ENCODE measurements around the gene FOXK1. TPM values are rescaled to one million over a fixed set of nuclear protein-coding genes. Genes with fewer than 3 reads are reported as not detected.

The FOXK1 gene
- total RNA-seq, 2 experiments from 2014 or later: 67.8 to 68.1 TPM

- H3K9me3 Mint-ChIP-seq: no peaks in the 10 kb centered on the region
- H3K27ac Mint-ChIP-seq: peak overlapping the region; percentile 58
- no peak for TF ChIP-seq CTCF (IDR thresholded peaks at IDR 0.05)
- POLR2A ChIA-PET: no interaction called here
- H3K4me1 ChIP-seq (ENCODE audit: insufficient read depth, low read length): peaks cover 11% of the 10 kb centered on the region
- peaks cover 8% of the 10 kb centered on the region for H3K36me3 ChIP-seq (ENCODE audit: insufficient read depth, low read length)
- H3K27me3 Mint-ChIP-seq: no peaks in the 10 kb centered on the region
- H3K9me3 ChIP-seq (ENCODE audit: control insufficient read depth in 1 of 2, insufficient read depth in 1 of 2, low read length in 2 of 2): no peaks in the 10 kb centered on the region
- no peak for ATAC-seq (ENCODE audit: poor library complexity)
- DNase-seq: no peak
- CTCF ChIA-PET: no interaction called here
- no peak overlapping the region for H3K27ac ChIP-seq (ENCODE audit: low read depth in 1 of 2, low read length in 2 of 2)
- H3K36me3 Mint-ChIP-seq (ENCODE audit: low read depth): peaks cover 23% of the 10 kb centered on the region
- H3K4me3 ChIP-seq (ENCODE audit: low read length): no peak overlapping the region
- no peak overlapping the region for H3K4me3 Mint-ChIP-seq
- H3K4me1 Mint-ChIP-seq (ENCODE audit: low read depth): peaks cover 26% of the 10 kb centered on the region
- intact Hi-C loops (cut with DNase I, micrococcal nuclease): no loop called here
- H3K27me3 ChIP-seq (ENCODE audit: control insufficient read depth in 1 of 2, insufficient read depth in 2 of 2, low read length in 2 of 2): no peaks in the 10 kb centered on the region
These were observed 88.8 kb downstream of the FOXK1 start for GRCh38 chr7:4770886-4771285.

- Histone ChIP-seq H3K36me3 (ENCODE audit: insufficient read depth, low read length) (peaks cover 5% of the 10 kb centered on the region), H3K4me3 (ENCODE audit: low read length) (no peak overlapping the region), H3K27me3 (ENCODE audit: control insufficient read depth in 1 of 2, insufficient read depth in 2 of 2, low read length in 2 of 2) (no peaks in the 10 kb centered on the region), H3K9me3 (ENCODE audit: control insufficient read depth in 1 of 2, insufficient read depth in 1 of 2, low read length in 2 of 2) (no peaks in the 10 kb centered on the region), H3K4me1 (ENCODE audit: insufficient read depth, low read length) (peaks cover 20% of the 10 kb centered on the region), H3K27ac (ENCODE audit: low read depth in 1 of 2, low read length in 2 of 2) (no peak overlapping the region)
- intact Hi-C loops (cut with DNase I, micrococcal nuclease): no loop called here
- CTCF ChIA-PET: interaction anchor here (0.9 kb wide), 1 partner anchor 130 kb away, joined by 3 read pairs; no protein-coding TSS in a partner anchor
- Mint-ChIP-seq H3K27me3 (no peaks in the 10 kb centered on the region), H3K9me3 (no peaks in the 10 kb centered on the region), H3K4me1 (ENCODE audit: low read depth) (peaks cover 32% of the 10 kb centered on the region), H3K27ac (peak overlapping the region; percentile 30), H3K4me3 (no peak overlapping the region), H3K36me3 (ENCODE audit: low read depth) (peaks cover 24% of the 10 kb centered on the region)
- no peak for DNase-seq
- TF ChIP-seq CTCF (IDR thresholded peaks at IDR 0.05): no peak
- ATAC-seq (ENCODE audit: poor library complexity): no peak
- POLR2A ChIA-PET: no interaction called here
These were observed 89.6 kb downstream of the FOXK1 start for GRCh38 chr7:4771737-4772136.

GRCh38 chr7:4772306-4772705 lies 90.2 kb downstream of the FOXK1 start:
- H3K4me1 ChIP-seq (ENCODE audit: insufficient read depth, low read length): peaks cover 26% of the 10 kb centered on the region
- no peaks in the 10 kb centered on the region for H3K27me3 Mint-ChIP-seq
- peaks cover 7% of the 10 kb centered on the region for H3K36me3 ChIP-seq (ENCODE audit: insufficient read depth, low read length)
- TF ChIP-seq CTCF (IDR thresholded peaks at IDR 0.05): no peak
- peaks cover 25% of the 10 kb centered on the region for H3K36me3 Mint-ChIP-seq (ENCODE audit: low read depth)
- no peaks in the 10 kb centered on the region for H3K9me3 ChIP-seq (ENCODE audit: control insufficient read depth in 1 of 2, insufficient read depth in 1 of 2, low read length in 2 of 2)
- ChIA-PET CTCF (interaction anchor here (0.9 kb wide), 1 partner anchor 130 kb away, joined by 3 read pairs; no protein-coding TSS in a partner anchor), POLR2A (no interaction called here)
- no peaks in the 10 kb centered on the region for H3K9me3 Mint-ChIP-seq
- intact Hi-C loops (cut with DNase I, micrococcal nuclease): no loop called here
- no peak for ATAC-seq (ENCODE audit: poor library complexity)
- no peak for DNase-seq
- H3K4me3 Mint-ChIP-seq: no peak overlapping the region
- H3K27ac Mint-ChIP-seq: no peak overlapping the region
- H3K4me1 Mint-ChIP-seq (ENCODE audit: low read depth): peaks cover 37% of the 10 kb centered on the region
- H3K27ac ChIP-seq (ENCODE audit: low read depth in 1 of 2, low read length in 2 of 2): no peak overlapping the region
- H3K27me3 ChIP-seq (ENCODE audit: control insufficient read depth in 1 of 2, insufficient read depth in 2 of 2, low read length in 2 of 2): no peaks in the 10 kb centered on the region
- H3K4me3 ChIP-seq (ENCODE audit: low read length): no peak overlapping the region

Measured in CD4-positive, alpha-beta T cell (primary cell).